Left ventricle myocardium inferior (tissue), 1 donor: ENCODE results near the gene PDZD2. TPM values are rescaled to one million over a fixed set of nuclear protein-coding genes. Genes with fewer than 3 reads are reported as not detected.

Experiments
- DNase-seq: peaks from one replicate; pipeline ENCODE4 v3.0.0-alpha.2; 2020
- H3K27ac ChIP-seq: fragments of 200-600 bp; replicated peaks from 2 replicates; pipeline ENCODE4 v1.8.0; 2021
- H3K27me3 ChIP-seq: fragments of 200-600 bp; 2 replicates; pipeline ENCODE4 v1.8.0; 2021; ENCODE audit warnings: low read depth
- H3K36me3 ChIP-seq: fragments of 200-600 bp; 2 replicates; pipeline ENCODE4 v1.8.0; 2021
- H3K4me1 ChIP-seq: fragments of 200-600 bp; 2 replicates; pipeline ENCODE4 v1.8.0; 2021
- H3K4me3 ChIP-seq: fragments of 200-600 bp; 2 replicates; pipeline ENCODE4 v1.8.0; 2021; ENCODE audit warnings: mild to moderate bottlenecking, moderate library complexity
- H3K9me3 ChIP-seq: fragments of 200-600 bp; replicated peaks from 2 replicates; pipeline ENCODE4 v1.8.0; 2021
- CTCF ChIP-seq: fragments of 200-600 bp; IDR thresholded peaks from 2 replicates; pipeline ENCODE4 v1.8.0; 2021; ENCODE audit warnings: antibody characterized with exemption, mild to moderate bottlenecking, borderline replicate concordance
- intact Hi-C: fragments of 100-400 bp; cut with micrococcal nuclease; formaldehyde crosslinking; loops from one replicate; pipeline ENCODE4 v1.11.0; 2022
- total RNA-seq: library from RNA; stranded (reverse); fragmentation: NEBNext Ultra II Directional; extraction: Animal tissue kit (Norgen Biotek cat#: 25700); gene quantifications from one replicate; pipeline ENCODE4 v1.2.1, GENCODE V29; 2021
- donor health status: DM: no; HTN: yes; CAD: no; lungs with severe emphysema.

The PDZD2 gene
- total RNA-seq, 1 donor from 2014 or later, result 120 TPM

- peaks cover 49% of the 10 kb centered on the region for H3K4me1 ChIP-seq
These were observed 456.3 kb downstream of the PDZD2 start for GRCh38 chr5:32095261-32095671.

GRCh38 chr5:32096891-32097595 is 458.1 kb downstream of the PDZD2 start:
- Histone ChIP-seq H3K27ac (peak overlapping the region; percentile 75), H3K9me3 (no peaks in the 10 kb centered on the region), H3K4me1 (peaks cover 56% of the 10 kb centered on the region), H3K4me3 (no peak overlapping the region), H3K36me3 (peaks cover 34% of the 10 kb centered on the region), H3K27me3 (no peaks in the 10 kb centered on the region)
- intact Hi-C loops, result no loop called here
- no peak for DNase-seq
- TF ChIP-seq CTCF, result no peak

More at GRCh38 chr5:32095261-32095671, 456.3 kb downstream of the PDZD2 start:
- Histone ChIP-seq H3K27ac (peak overlapping the region; percentile 50), H3K36me3 (peaks cover 44% of the 10 kb centered on the region), H3K27me3 (no peaks in the 10 kb centered on the region), H3K4me3 (no peak overlapping the region), H3K9me3 (no peaks in the 10 kb centered on the region)
- no peak for TF ChIP-seq CTCF
- intact Hi-C loops, result no loop called here
- DNase-seq, result no peak

GRCh38 chr5:32098291-32098690 is 459.4 kb downstream of the PDZD2 start:
- Histone ChIP-seq H3K4me1 (peaks cover 49% of the 10 kb centered on the region), H3K4me3 (no peak overlapping the region), H3K27me3 (no peaks in the 10 kb centered on the region), H3K27ac (peak overlapping the region; percentile 75), H3K36me3 (peaks cover 38% of the 10 kb centered on the region), H3K9me3 (no peaks in the 10 kb centered on the region)
- intact Hi-C loops, result no loop called here
- DNase-seq, result no peak
- TF ChIP-seq CTCF, result no peak

- no peak for DNase-seq
- no peak overlapping the region for H3K4me3 ChIP-seq
- intact Hi-C loops, result no loop called here
- TF ChIP-seq CTCF, result no peak
- H3K27me3 ChIP-seq, result no peaks in the 10 kb centered on the region
- peaks cover 38% of the 10 kb centered on the region for H3K36me3 ChIP-seq
- peaks cover 47% of the 10 kb centered on the region for H3K4me1 ChIP-seq
- H3K9me3 ChIP-seq, result no peaks in the 10 kb centered on the region
- peak overlapping the region; percentile 75 for H3K27ac ChIP-seq
These were observed 460.0 kb downstream of the PDZD2 start for GRCh38 chr5:32098890-32099310.

GRCh38 chr5:32099486-32100035 is 460.6 kb downstream of the PDZD2 start:
- intact Hi-C loops, result no loop called here
- Histone ChIP-seq H3K9me3 (no peaks in the 10 kb centered on the region), H3K36me3 (peaks cover 42% of the 10 kb centered on the region), H3K4me3 (no peak overlapping the region), H3K27me3 (no peaks in the 10 kb centered on the region), H3K27ac (peak overlapping the region; percentile 75), H3K4me1 (peaks cover 46% of the 10 kb centered on the region)
- no peak for DNase-seq
- TF ChIP-seq CTCF, result no peak
